Endodermal cell (in vitro differentiated cells): ENCODE measurements around the gene IGHMBP2. TPM values are rescaled to one million over a fixed set of nuclear protein-coding genes. Genes with fewer than 3 reads are reported as not detected.

Source experiments
- DNase-seq: peaks from one replicate; pipeline ENCODE4 v3.0.0-alpha.2; 2017
- H3K27ac ChIP-seq: 2 replicates; pipeline ENCODE4 v1.5.1; 2013; ENCODE audit warnings: mild to moderate bottlenecking, low read depth, low read length, moderate library complexity
- H3K27me3 ChIP-seq: 2 replicates; pipeline ENCODE4 v1.6.1; 2013; ENCODE audit warnings: mild to moderate bottlenecking, low read length, moderate library complexity; ENCODE audit not compliant: insufficient read depth, control insufficient read depth, poor library complexity, severe bottlenecking
- H3K36me3 ChIP-seq: 2 replicates; pipeline ENCODE4 v1.7.0; 2013; ENCODE audit warnings: mild to moderate bottlenecking, low read length, moderate library complexity; ENCODE audit not compliant: control insufficient read depth, insufficient read depth
- H3K4me1 ChIP-seq: one replicate; pipeline ENCODE4 v1.7.0; 2013; ENCODE audit warnings: low read length; ENCODE audit not compliant: control insufficient read depth, insufficient read depth
- H3K4me3 ChIP-seq: 2 replicates; pipeline ENCODE4 v1.5.1; 2013; ENCODE audit warnings: mild to moderate bottlenecking, low read length, moderate library complexity
- H3K9ac ChIP-seq: 2 replicates; pipeline ENCODE4 v1.6.1; 2013; ENCODE audit warnings: mild to moderate bottlenecking, low read length, moderate library complexity; ENCODE audit not compliant: poor library complexity, severe bottlenecking; ENCODE audit errors: extremely low read depth
- H3K9me3 ChIP-seq: 2 replicates; pipeline ENCODE4 v1.6.1; 2013; ENCODE audit warnings: mild to moderate bottlenecking, low read length, moderate library complexity; ENCODE audit not compliant: control insufficient read depth
- H3K27ac Mint-ChIP-seq: 2 replicates; pipeline ENCODE4 v1.8.0; 2020; ENCODE audit warnings: mixed read lengths
- H3K27me3 Mint-ChIP-seq: 2 replicates; pipeline ENCODE4 v1.8.0; 2021; ENCODE audit warnings: mild to moderate bottlenecking, mixed read lengths; ENCODE audit not compliant: insufficient read depth
- H3K36me3 Mint-ChIP-seq: 2 replicates; pipeline ENCODE4 v1.8.0; 2020; ENCODE audit warnings: low read depth, mixed read lengths
- H3K4me1 Mint-ChIP-seq: 2 replicates; pipeline ENCODE4 v1.8.0; 2020; ENCODE audit warnings: mixed read lengths
- H3K4me3 Mint-ChIP-seq: 2 replicates; pipeline ENCODE4 v1.8.0; 2020; ENCODE audit warnings: mild to moderate bottlenecking, moderate library complexity, mixed read lengths
- H3K9me3 Mint-ChIP-seq: 2 replicates; pipeline ENCODE4 v1.8.0; 2020; ENCODE audit warnings: mild to moderate bottlenecking, mixed read lengths
- CTCF ChIP-seq: fragments of 200-600 bp; sonication (generic); conservative IDR thresholded peaks from 2 replicates; pipeline ENCODE4 v1.5.0; 2021; ENCODE audit warnings: antibody characterized with exemption, mild to moderate bottlenecking
- WGBS, 2 experiments: methylation state at CpG; one replicate each; pipeline versions ENCODE4 v1.1.5 to v1.1.7; 2013; ENCODE audit warnings: missing lambda C conversion rate in 2 of 2, mixed read lengths in 1 of 2; ENCODE audit not compliant: insufficient coverage in 1 of 2, insufficient read length in 1 of 2; 5-methylcytosine and 5-hydroxymethylcytosine counted together
- total RNA-seq, 2 donors: library from RNA; stranded (reverse); fragmentation: NEBNext Ultra II Directional in 1 of 2; extraction: Animal tissue kit (Norgen Biotek cat#: 25700) in 1 of 2; gene quantifications; 2 replicates in 1 of 2; 3 replicates in 1 of 2; pipeline ENCODE4 v1.2.1, GENCODE V29; 2021

The IGHMBP2 gene
- total RNA-seq, 2 donors from 2014 or later: 23.9 to 28.3 TPM

GRCh38 chr11:68905421-68906360 lies 2.0 kb downstream of the IGHMBP2 start:
- H3K27me3 Mint-ChIP-seq: no peaks in the 10 kb centered on the region

GRCh38 chr11:68908273-68908672 lies 4.6 kb downstream of the IGHMBP2 start:
- WGBS, 2 experiments: 94 to 100% methylated on average over 3 to 5 of the region's 5 CpGs
- H3K4me1 ChIP-seq: no peaks in the 10 kb centered on the region
- Mint-ChIP-seq H3K4me3 (no peak overlapping the region), H3K27ac (no peak overlapping the region), H3K9me3 (no peaks in the 10 kb centered on the region), H3K36me3 (peaks cover 51% of the 10 kb centered on the region), H3K4me1 (peaks cover 12% of the 10 kb centered on the region), H3K27me3 (no peaks in the 10 kb centered on the region)
- no peak overlapping the region for H3K27ac ChIP-seq
- TF ChIP-seq CTCF: no peak
- H3K9ac ChIP-seq: no peak overlapping the region
- H3K9me3 ChIP-seq: no peaks in the 10 kb centered on the region
- H3K27me3 ChIP-seq: no peaks in the 10 kb centered on the region
- H3K36me3 ChIP-seq: peaks cover 54% of the 10 kb centered on the region
- DNase-seq: no peak
- no peak overlapping the region for H3K4me3 ChIP-seq

More at GRCh38 chr11:68905421-68906360, 2.0 kb downstream of the IGHMBP2 start:
- Histone ChIP-seq H3K27me3 (no peaks in the 10 kb centered on the region), H3K9me3 (no peaks in the 10 kb centered on the region), H3K4me3 (peak overlapping the region; percentile 92), H3K4me1 (no peaks in the 10 kb centered on the region), H3K27ac (no peak overlapping the region), H3K36me3 (peaks cover 29% of the 10 kb centered on the region), H3K9ac (no peak overlapping the region)
- no peak overlapping the region for H3K27ac Mint-ChIP-seq
- H3K36me3 Mint-ChIP-seq: peaks cover 35% of the 10 kb centered on the region
- H3K4me1 Mint-ChIP-seq: peaks cover 20% of the 10 kb centered on the region
- peak overlapping the region; percentile 93 for H3K4me3 Mint-ChIP-seq
- no peak for TF ChIP-seq CTCF
- no peak for DNase-seq
- 92 to 93% methylated on average over 18 to 23 of the region's 23 CpGs for WGBS, 2 experiments
- no peaks in the 10 kb centered on the region for H3K9me3 Mint-ChIP-seq

- Histone ChIP-seq H3K9me3 (no peaks in the 10 kb centered on the region), H3K4me1 (no peaks in the 10 kb centered on the region), H3K4me3 (no peak overlapping the region), H3K9ac (no peak overlapping the region), H3K27me3 (no peaks in the 10 kb centered on the region), H3K36me3 (peaks cover 76% of the 10 kb centered on the region), H3K27ac (no peak overlapping the region)
- TF ChIP-seq CTCF: no peak
- H3K4me3 Mint-ChIP-seq: no peak overlapping the region
- no peaks in the 10 kb centered on the region for H3K4me1 Mint-ChIP-seq
- H3K9me3 Mint-ChIP-seq: no peaks in the 10 kb centered on the region
- H3K27me3 Mint-ChIP-seq: no peaks in the 10 kb centered on the region
- H3K36me3 Mint-ChIP-seq: peaks cover 66% of the 10 kb centered on the region
- no peak for DNase-seq
- H3K27ac Mint-ChIP-seq: no peak overlapping the region
- 78 to 84% methylated on average over 6 to 8 of the region's 8 CpGs for WGBS, 2 experiments
Measured at GRCh38 chr11:68910965-68911364, 7.3 kb downstream of the IGHMBP2 start.
